Neural cell (in vitro differentiated cells): Measurements from ENCODE around the gene KRT7. TPM values are rescaled to one million over a fixed set of nuclear protein-coding genes. Genes with fewer than 3 reads are reported as not detected.

Source experiments
- H2AFZ ChIP-seq: fragments of 200-600, 300-800 bp; sonication (generic), shearing (Covaris generic); 2 replicates; pipeline ENCODE4 v1.6.0; 2014; ENCODE audit warnings: low read depth, mild to moderate bottlenecking, antibody characterized with exemption, low read length, moderate library complexity
- H3F3A ChIP-seq: fragments of 200-600 bp; shearing (Covaris generic); 2 replicates; pipeline ENCODE4 v1.6.1; 2016; ENCODE audit warnings: mild to moderate bottlenecking, moderate library complexity, mixed read lengths, antibody characterized with exemption, low read length; ENCODE audit not compliant: insufficient read depth, poor library complexity, severe bottlenecking
- H3K27ac ChIP-seq: fragments of 200-600, 300-800 bp; sonication (generic), shearing (Covaris generic); 2 replicates; pipeline ENCODE4 v1.5.1; 2014; ENCODE audit warnings: mild to moderate bottlenecking, low read length, moderate library complexity
- H3K27me3 ChIP-seq: fragments of 300-800, 200-600 bp; sonication (generic), shearing (Covaris generic); 2 replicates; pipeline ENCODE4 v1.6.0; 2014; ENCODE audit warnings: mild to moderate bottlenecking, low read depth, low read length, moderate library complexity; ENCODE audit not compliant: insufficient read depth
- H3K36me3 ChIP-seq: fragments of 300-800, 200-600 bp; sonication (generic), shearing (Covaris generic); 2 replicates; pipeline ENCODE4 v1.5.1; 2014; ENCODE audit warnings: mild to moderate bottlenecking, antibody characterized with exemption, low read length, moderate library complexity; ENCODE audit not compliant: insufficient read depth
- H3K4me2 ChIP-seq: fragments of 300-800, 200-600 bp; sonication (generic), shearing (Covaris generic); 2 replicates; pipeline ENCODE4 v1.6.0; 2014; ENCODE audit warnings: mild to moderate bottlenecking, low read length
- H3K4me3 ChIP-seq: fragments of 300-800, 200-600 bp; sonication (generic), shearing (Covaris generic); 2 replicates; pipeline ENCODE4 v1.5.1; 2014; ENCODE audit warnings: mild to moderate bottlenecking, low read length, moderate library complexity
- H3K79me2 ChIP-seq: fragments of 200-600 bp; shearing (Covaris generic); replicated peaks from 2 replicates; pipeline ENCODE4 v1.6.0; 2014; ENCODE audit warnings: mild to moderate bottlenecking, low read length, moderate library complexity; ENCODE audit not compliant: insufficient read depth
- H3K9ac ChIP-seq: fragments of 300-800, 200-600 bp; sonication (generic), shearing (Covaris generic); 2 replicates; pipeline ENCODE4 v1.6.1; 2016; ENCODE audit warnings: mild to moderate bottlenecking, low read length, mixed read lengths
- H3K9me2 ChIP-seq: fragments of 200-600 bp; shearing (Covaris generic); 2 replicates; pipeline ENCODE4 v1.6.1; 2016; ENCODE audit warnings: mild to moderate bottlenecking, low read length, mixed read lengths; ENCODE audit not compliant: insufficient read depth
- H3K9me3 ChIP-seq: fragments of 200-600, 300-800 bp; sonication (generic), shearing (Covaris generic); 2 replicates; pipeline ENCODE4 v1.6.1; 2016; ENCODE audit warnings: mild to moderate bottlenecking, mixed run types, low read length, moderate library complexity, mixed read lengths
- H4K20me1 ChIP-seq: fragments of 200-600 bp; shearing (Covaris generic); 2 replicates; pipeline ENCODE4 v1.6.1; 2016; ENCODE audit warnings: mild to moderate bottlenecking, mixed run types; ENCODE audit not compliant: insufficient read depth
- CTCF ChIP-seq: fragments of 450-650 bp; IDR thresholded peaks from 2 replicates; pipeline ENCODE4 v1.5.1; 2014; ENCODE audit warnings: antibody characterized with exemption, mild to moderate bottlenecking, moderate library complexity; ENCODE audit not compliant: poor library complexity, severe bottlenecking
- EP300 ChIP-seq: fragments of 450-650 bp; conservative IDR thresholded peaks from 2 replicates; pipeline ENCODE4 v1.6.1; 2014; ENCODE audit warnings: antibody characterized with exemption, mild to moderate bottlenecking, moderate library complexity; ENCODE audit not compliant: poor library complexity, severe bottlenecking
- EZH2 ChIP-seq: fragments of 200-600, 300-800 bp; shearing (Covaris generic), sonication (generic); IDR thresholded peaks from 2 replicates; pipeline ENCODE4 v1.6.1; 2014; ENCODE audit warnings: antibody characterized with exemption, low read length, borderline replicate concordance, mild to moderate bottlenecking; ENCODE audit not compliant: insufficient read depth, poor library complexity, severe bottlenecking
- MXI1 ChIP-seq: fragments of 450-650 bp; conservative IDR thresholded peaks from 2 replicates; pipeline ENCODE4 v1.6.1; 2014; ENCODE audit warnings: antibody characterized with exemption, mild to moderate bottlenecking; ENCODE audit not compliant: poor library complexity, severe bottlenecking
- POLR2AphosphoS5 ChIP-seq: IDR thresholded peaks from 2 replicates; pipeline ENCODE4 v1.6.1; 2012
- RAD21 ChIP-seq: fragments of 450-650 bp; conservative IDR thresholded peaks from 2 replicates; pipeline ENCODE4 v1.6.1; 2014; ENCODE audit warnings: antibody characterized with exemption, mild to moderate bottlenecking, moderate library complexity
- REST ChIP-seq: IDR thresholded peaks from 2 replicates; pipeline ENCODE4 v1.6.1; 2012; ENCODE audit warnings: borderline replicate concordance
- SMC3 ChIP-seq: fragments of 450-650 bp; conservative IDR thresholded peaks from 2 replicates; pipeline ENCODE4 v1.6.1; 2014; ENCODE audit warnings: antibody characterized with exemption, mild to moderate bottlenecking, moderate library complexity; ENCODE audit not compliant: poor library complexity
- TAF1 ChIP-seq: IDR thresholded peaks from 2 replicates; pipeline ENCODE4 v1.6.1; 2012; ENCODE audit warnings: low read depth
- polyA plus RNA-seq: library from polyadenylated mRNA; depleted of rRNA; stranded (reverse); fragments of >200 nt; gene quantifications from 2 replicates; pipeline ENCODE4 v1.2.3, GENCODE V29; 2014

Gene KRT7
- polyA plus RNA-seq, 1 donor from 2014 or later, result not detected

GRCh38 chr12:52270541-52271070, 37.6 kb downstream of the KRT7 start:
- TF ChIP-seq EZH2, result no peak
- no peak for TF ChIP-seq EP300
- no peak for TF ChIP-seq POLR2AphosphoS5
- TF ChIP-seq MXI1, result no peak
- no peak for TF ChIP-seq RAD21
- no peak for TF ChIP-seq SMC3
- no peak overlapping the region for H3K4me2 ChIP-seq
- no peaks in the 10 kb centered on the region for H3K79me2 ChIP-seq
- no peak overlapping the region for H3K9ac ChIP-seq
- H3K9me3 ChIP-seq, result no peaks in the 10 kb centered on the region
- H3K27me3 ChIP-seq, result no peaks in the 10 kb centered on the region
- no peaks in the 10 kb centered on the region for H3K36me3 ChIP-seq
- no peaks in the 10 kb centered on the region for H3F3A ChIP-seq
- H4K20me1 ChIP-seq, result no peaks in the 10 kb centered on the region
- H3K4me3 ChIP-seq, result no peak overlapping the region
- no peak overlapping the region for H2AFZ ChIP-seq
- H3K9me2 ChIP-seq, result no peaks in the 10 kb centered on the region
- H3K27ac ChIP-seq, result no peak overlapping the region

- no peak overlapping the region for H3K27ac ChIP-seq
- no peaks in the 10 kb centered on the region for H3K9me2 ChIP-seq
- no peak for TF ChIP-seq REST
- TF ChIP-seq EP300, result no peak
- TF ChIP-seq MXI1, result no peak
- TF ChIP-seq RAD21, result no peak
- TF ChIP-seq CTCF, result no peak
- no peak for TF ChIP-seq EZH2
- TF ChIP-seq POLR2AphosphoS5, result no peak
- TF ChIP-seq SMC3, result no peak
- no peak for TF ChIP-seq TAF1
- H3K9me3 ChIP-seq, result no peaks in the 10 kb centered on the region
- no peaks in the 10 kb centered on the region for H3F3A ChIP-seq
- no peaks in the 10 kb centered on the region for H3K27me3 ChIP-seq
- H3K36me3 ChIP-seq, result no peaks in the 10 kb centered on the region
- H3K4me3 ChIP-seq, result no peak overlapping the region
- no peaks in the 10 kb centered on the region for H4K20me1 ChIP-seq
- H3K4me2 ChIP-seq, result no peak overlapping the region
- no peak overlapping the region for H3K9ac ChIP-seq
- H3K79me2 ChIP-seq, result no peaks in the 10 kb centered on the region
- H2AFZ ChIP-seq, result no peak overlapping the region
These were observed 38.1 kb downstream of the KRT7 start for GRCh38 chr12:52271158-52271557.
